ENCODE measurements around the gene LRP8. TPM values are rescaled to one million over a fixed set of nuclear protein-coding genes. Genes with fewer than 3 reads are reported as not detected.

LRP8 gene
- polyA plus RNA-seq, 2 of the 4 experiments (the other 2 are of a cell fraction) = 32.6 to 46.1 TPM

DNA sequence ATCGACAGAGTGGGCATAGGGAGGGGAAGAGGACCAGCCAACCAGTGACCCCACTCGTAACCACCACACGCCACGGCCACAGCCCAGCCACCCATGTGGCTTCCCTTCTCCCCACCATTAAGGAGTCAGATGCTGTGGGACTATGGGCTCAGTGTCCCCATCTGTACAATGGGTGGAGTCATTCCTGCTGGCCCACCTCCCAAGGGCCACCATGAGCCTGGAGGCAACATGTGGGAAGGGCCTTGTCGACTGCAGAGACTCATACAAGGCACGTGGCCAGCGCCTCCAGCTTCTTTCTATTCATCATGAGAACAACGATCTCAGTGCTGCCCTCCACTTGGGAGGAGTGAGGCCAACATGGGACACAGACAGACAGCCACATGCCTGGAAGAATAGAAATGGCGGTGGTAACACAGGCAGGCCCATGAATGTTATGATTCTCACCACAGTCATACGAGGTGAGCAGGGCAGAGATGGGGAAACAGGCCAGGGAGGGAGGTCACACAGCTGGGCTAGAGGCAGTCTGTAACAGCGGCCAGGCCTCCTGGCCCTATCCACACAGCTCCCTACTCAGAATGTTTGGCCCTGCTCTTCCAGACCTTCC is 16.1 kb downstream of the LRP8 start:
- no peaks in the 10 kb centered on the region for H3K9me3 ChIP-seq
- POLR2A ChIA-PET = no interaction called here
- no peak overlapping the region for H3K27ac ChIP-seq
- WGBS (ENCODE audit: missing lambda C conversion rate) = 87% methylated on average over 9 of the region's 11 CpGs
- H3K4me3 ChIP-seq = no peak overlapping the region
- no peak for DNase-seq (ENCODE audit: low read depth in 1 of 2, low spot score in 1 of 2)
- CTCF ChIA-PET = interaction anchor here (1.2 to 1.7 kb wide), 2 partner anchors 11 to 33 kb away, joined by 3 to 4 read pairs; no protein-coding TSS in a partner anchor
- no peak for ATAC-seq
- no peak overlapping the region for H3K4me2 ChIP-seq
- H3K4me1 ChIP-seq = no peaks in the 10 kb centered on the region
- TF ChIP-seq MAZ (IDR thresholded peaks at IDR 0.05; ENCODE audit: borderline replicate concordance, low read depth, low read length) (no peak), TP53 (CRISPR knock-in tag; IDR thresholded peaks at IDR 0.05) (no peak), RAD21 (conservative IDR thresholded peaks at IDR 0.05 in 1 of 2, IDR thresholded peaks at IDR 0.05 in 1 of 2) (no peak), EHF (CRISPR knock-in tag; IDR thresholded peaks at IDR 0.05) (no peak), HDAC2 (IDR thresholded peaks at IDR 0.05) (no peak), CEBPB (IDR thresholded peaks at IDR 0.05) (no peak), ZFP36 (IDR thresholded peaks at IDR 0.05; ENCODE audit: borderline replicate concordance, partially characterized antibody) (no peak), KDM5A (IDR thresholded peaks at IDR 0.05) (no peak), TFCP2L1 (CRISPR knock-in tag; IDR thresholded peaks at IDR 0.05) (no peak), EP300 (IDR thresholded peaks at IDR 0.05) (no peak), SMC3 (IDR thresholded peaks at IDR 0.05) (no peak), ZSCAN20 (CRISPR knock-in tag; IDR thresholded peaks at IDR 0.05) (no peak), NFE2L2 (conservative IDR thresholded peaks at IDR 0.05; ENCODE audit: low read length) (no peak), HOXB5 (CRISPR knock-in tag; IDR thresholded peaks at IDR 0.05) (no peak), HOXA7 (CRISPR knock-in tag; IDR thresholded peaks at IDR 0.05) (no peak), RCOR1 (IDR thresholded peaks at IDR 0.05; ENCODE audit: low read depth, low read length) (no peak), JUNB (IDR thresholded peaks at IDR 0.05) (no peak), ZC3H11A (IDR thresholded peaks at IDR 0.05) (no peak)
- TF ChIP-seq, protein P1, sequence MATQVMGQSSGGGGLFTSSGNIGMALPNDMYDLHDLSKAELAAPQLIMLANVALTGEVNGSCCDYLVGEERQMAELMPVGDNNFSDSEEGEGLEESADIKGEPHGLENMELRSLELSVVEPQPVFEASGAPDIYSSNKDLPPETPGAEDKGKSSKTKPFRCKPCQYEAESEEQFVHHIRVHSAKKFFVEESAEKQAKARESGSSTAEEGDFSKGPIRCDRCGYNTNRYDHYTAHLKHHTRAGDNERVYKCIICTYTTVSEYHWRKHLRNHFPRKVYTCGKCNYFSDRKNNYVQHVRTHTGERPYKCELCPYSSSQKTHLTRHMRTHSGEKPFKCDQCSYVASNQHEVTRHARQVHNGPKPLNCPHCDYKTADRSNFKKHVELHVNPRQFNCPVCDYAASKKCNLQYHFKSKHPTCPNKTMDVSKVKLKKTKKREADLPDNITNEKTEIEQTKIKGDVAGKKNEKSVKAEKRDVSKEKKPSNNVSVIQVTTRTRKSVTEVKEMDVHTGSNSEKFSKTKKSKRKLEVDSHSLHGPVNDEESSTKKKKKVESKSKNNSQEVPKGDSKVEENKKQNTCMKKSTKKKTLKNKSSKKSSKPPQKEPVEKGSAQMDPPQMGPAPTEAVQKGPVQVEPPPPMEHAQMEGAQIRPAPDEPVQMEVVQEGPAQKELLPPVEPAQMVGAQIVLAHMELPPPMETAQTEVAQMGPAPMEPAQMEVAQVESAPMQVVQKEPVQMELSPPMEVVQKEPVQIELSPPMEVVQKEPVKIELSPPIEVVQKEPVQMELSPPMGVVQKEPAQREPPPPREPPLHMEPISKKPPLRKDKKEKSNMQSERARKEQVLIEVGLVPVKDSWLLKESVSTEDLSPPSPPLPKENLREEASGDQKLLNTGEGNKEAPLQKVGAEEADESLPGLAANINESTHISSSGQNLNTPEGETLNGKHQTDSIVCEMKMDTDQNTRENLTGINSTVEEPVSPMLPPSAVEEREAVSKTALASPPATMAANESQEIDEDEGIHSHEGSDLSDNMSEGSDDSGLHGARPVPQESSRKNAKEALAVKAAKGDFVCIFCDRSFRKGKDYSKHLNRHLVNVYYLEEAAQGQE (IDR thresholded peaks at IDR 0.05) = no peak
- TF ChIP-seq, protein P2, sequence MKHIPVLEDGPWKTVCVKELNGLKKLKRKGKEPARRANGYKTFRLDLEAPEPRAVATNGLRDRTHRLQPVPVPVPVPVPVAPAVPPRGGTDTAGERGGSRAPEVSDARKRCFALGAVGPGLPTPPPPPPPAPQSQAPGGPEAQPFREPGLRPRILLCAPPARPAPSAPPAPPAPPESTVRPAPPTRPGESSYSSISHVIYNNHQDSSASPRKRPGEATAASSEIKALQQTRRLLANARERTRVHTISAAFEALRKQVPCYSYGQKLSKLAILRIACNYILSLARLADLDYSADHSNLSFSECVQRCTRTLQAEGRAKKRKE (CRISPR knock-in tag; IDR thresholded peaks at IDR 0.05; ENCODE audit: low read depth) = no peak
- no peak for FAIRE-seq

DNA sequence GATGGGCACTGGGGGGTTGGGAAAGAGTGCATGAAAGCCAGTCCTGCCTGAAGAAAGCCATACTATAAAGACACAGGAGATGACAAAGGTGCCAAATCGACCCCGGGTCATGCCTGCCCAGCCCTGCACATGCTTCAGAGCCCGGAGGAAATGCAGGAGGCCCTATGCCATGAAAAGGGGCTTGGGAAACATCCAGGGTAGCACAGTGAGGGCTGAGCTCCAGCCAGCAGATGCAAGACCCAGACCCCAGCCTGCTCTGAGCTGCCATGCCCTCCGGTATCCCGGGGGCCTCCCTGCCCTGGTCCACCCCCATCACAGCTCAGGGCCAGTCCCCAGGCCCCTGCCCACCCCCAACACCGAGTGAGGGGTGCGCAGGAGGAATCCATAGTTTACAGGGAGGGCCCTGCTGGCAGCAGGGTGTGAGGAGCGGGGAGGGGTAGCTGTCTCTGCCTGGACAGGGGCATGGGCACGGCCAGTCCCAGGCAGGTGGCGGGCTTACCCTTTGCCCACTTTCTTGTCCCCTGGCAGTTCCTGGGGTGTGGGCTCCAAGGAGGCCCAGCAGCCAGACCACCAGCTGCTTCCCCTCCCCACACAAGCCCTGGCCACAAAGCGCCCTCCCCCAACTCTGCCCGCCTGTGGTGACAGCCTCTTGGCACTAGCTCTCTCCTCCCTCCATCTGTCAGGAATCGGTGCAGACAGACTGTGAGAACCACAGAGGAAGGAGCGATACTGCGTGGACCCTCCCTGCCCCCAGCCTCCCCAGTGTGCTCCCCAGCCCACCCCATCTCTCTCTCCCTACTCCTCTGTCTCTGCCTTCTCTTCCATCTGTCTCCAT is 16.8 kb downstream of the LRP8 start:
- ChIA-PET POLR2A (no interaction called here), CTCF (interaction anchor here (1.1 to 1.7 kb wide), 3 partner anchors 12 to 33 kb away, joined by 3 to 6 read pairs (median 4); no protein-coding TSS in a partner anchor)
- no peaks in the 10 kb centered on the region for H3K4me1 ChIP-seq
- DNase-seq (ENCODE audit: low read depth in 1 of 2, low spot score in 1 of 2) (no peak), FAIRE-seq (no peak), ATAC-seq (no peak)
- H3K9me3 ChIP-seq = no peaks in the 10 kb centered on the region
- H3K4me3 ChIP-seq = no peak overlapping the region
- WGBS (ENCODE audit: missing lambda C conversion rate) = 80% methylated on average over 8 of the region's 15 CpGs
- no peak overlapping the region for H3K4me2 ChIP-seq
- no peak overlapping the region for H3K27ac ChIP-seq
- TF ChIP-seq MAZ (IDR thresholded peaks at IDR 0.05; ENCODE audit: borderline replicate concordance, low read depth, low read length) (no peak), HOXA7 (CRISPR knock-in tag; IDR thresholded peaks at IDR 0.05) (no peak), SMC3 (IDR thresholded peaks at IDR 0.05) (no peak), TP53 (CRISPR knock-in tag; IDR thresholded peaks at IDR 0.05) (no peak), JUN (IDR thresholded peaks at IDR 0.05) (no peak), CHD4 (IDR thresholded peaks at IDR 0.05; ENCODE audit: borderline replicate concordance) (no peak), RAD21 (conservative IDR thresholded peaks at IDR 0.05 in 1 of 2, IDR thresholded peaks at IDR 0.05 in 1 of 2) (no peak), ZC3H11A (IDR thresholded peaks at IDR 0.05) (no peak), FOSB (CRISPR knock-in tag; IDR thresholded peaks at IDR 0.05) (no peak)
- TF ChIP-seq, protein P3, sequence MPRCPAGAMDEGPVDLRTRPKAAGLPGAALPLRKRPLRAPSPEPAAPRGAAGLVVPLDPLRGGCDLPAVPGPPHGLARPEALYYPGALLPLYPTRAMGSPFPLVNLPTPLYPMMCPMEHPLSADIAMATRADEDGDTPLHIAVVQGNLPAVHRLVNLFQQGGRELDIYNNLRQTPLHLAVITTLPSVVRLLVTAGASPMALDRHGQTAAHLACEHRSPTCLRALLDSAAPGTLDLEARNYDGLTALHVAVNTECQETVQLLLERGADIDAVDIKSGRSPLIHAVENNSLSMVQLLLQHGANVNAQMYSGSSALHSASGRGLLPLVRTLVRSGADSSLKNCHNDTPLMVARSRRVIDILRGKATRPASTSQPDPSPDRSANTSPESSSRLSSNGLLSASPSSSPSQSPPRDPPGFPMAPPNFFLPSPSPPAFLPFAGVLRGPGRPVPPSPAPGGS (IDR thresholded peaks at IDR 0.05) = no peak
- TF ChIP-seq, protein P4, sequence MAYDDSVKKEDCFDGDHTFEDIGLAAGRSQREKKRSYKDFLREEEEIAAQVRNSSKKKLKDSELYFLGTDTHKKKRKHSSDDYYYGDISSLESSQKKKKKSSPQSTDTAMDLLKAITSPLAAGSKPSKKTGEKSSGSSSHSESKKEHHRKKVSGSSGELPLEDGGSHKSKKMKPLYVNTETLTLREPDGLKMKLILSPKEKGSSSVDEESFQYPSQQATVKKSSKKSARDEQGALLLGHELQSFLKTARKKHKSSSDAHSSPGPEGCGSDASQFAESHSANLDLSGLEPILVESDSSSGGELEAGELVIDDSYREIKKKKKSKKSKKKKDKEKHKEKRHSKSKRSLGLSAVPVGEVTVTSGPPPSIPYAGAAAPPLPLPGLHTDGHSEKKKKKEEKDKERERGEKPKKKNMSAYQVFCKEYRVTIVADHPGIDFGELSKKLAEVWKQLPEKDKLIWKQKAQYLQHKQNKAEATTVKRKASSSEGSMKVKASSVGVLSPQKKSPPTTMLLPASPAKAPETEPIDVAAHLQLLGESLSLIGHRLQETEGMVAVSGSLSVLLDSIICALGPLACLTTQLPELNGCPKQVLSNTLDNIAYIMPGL (CRISPR knock-in tag; IDR thresholded peaks at IDR 0.05; ENCODE audit: borderline replicate concordance) = no peak
- TF ChIP-seq, protein P5, sequence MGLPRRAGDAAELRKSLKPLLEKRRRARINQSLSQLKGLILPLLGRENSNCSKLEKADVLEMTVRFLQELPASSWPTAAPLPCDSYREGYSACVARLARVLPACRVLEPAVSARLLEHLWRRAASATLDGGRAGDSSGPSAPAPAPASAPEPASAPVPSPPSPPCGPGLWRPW (IDR thresholded peaks at IDR 0.05) = no peak
- TF ChIP-seq, protein P6, sequence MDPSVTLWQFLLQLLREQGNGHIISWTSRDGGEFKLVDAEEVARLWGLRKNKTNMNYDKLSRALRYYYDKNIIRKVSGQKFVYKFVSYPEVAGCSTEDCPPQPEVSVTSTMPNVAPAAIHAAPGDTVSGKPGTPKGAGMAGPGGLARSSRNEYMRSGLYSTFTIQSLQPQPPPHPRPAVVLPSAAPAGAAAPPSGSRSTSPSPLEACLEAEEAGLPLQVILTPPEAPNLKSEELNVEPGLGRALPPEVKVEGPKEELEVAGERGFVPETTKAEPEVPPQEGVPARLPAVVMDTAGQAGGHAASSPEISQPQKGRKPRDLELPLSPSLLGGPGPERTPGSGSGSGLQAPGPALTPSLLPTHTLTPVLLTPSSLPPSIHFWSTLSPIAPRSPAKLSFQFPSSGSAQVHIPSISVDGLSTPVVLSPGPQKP (IDR thresholded peaks at IDR 0.05; ENCODE audit: low read depth, low read length) = no peak
